ENCODE data around the gene ALKBH8.
"Not testable (repeated sequence)": the region's sequence is repeated elsewhere in the genome, so short reads cannot be mapped to it uniquely, and the experiment has no call there.

Gene ALKBH8

GRCh38 chr11:107593951-107594350, 28.4 kb upstream of the ALKBH8 start:
- DNase-seq (ENCODE audit: insufficient read length, low spot score) (no peak), FAIRE-seq (no peak)
- TF ChIP-seq POU2F2 (IDR thresholded peaks at IDR 0.05; ENCODE audit: low read depth, low read length): no peak
- TF ChIP-seq TAF1 (IDR thresholded peaks at IDR 0.05; ENCODE audit: low read depth, low read length): no peak
- no peak for TF ChIP-seq PAX5 (IDR thresholded peaks at IDR 0.05; ENCODE audit: insufficient read depth, low read length, severe bottlenecking)
- TF ChIP-seq POLR2A (IDR thresholded peaks at IDR 0.05; ENCODE audit: low read depth, low read length): no peak
- no peak for TF ChIP-seq SPI1 (IDR thresholded peaks at IDR 0.05; ENCODE audit: low read depth, low read length)
- TF ChIP-seq POLR2AphosphoS5 (IDR thresholded peaks at IDR 0.05; ENCODE audit: low read depth, low read length): no peak

GRCh38 chr11:107592813-107593212, 27.3 kb upstream of the ALKBH8 start:
- FAIRE-seq (no peak), DNase-seq (ENCODE audit: insufficient read length, low spot score) (no peak)
- TF ChIP-seq POU2F2 (IDR thresholded peaks at IDR 0.05; ENCODE audit: low read depth, low read length): no peak
- TF ChIP-seq TAF1 (IDR thresholded peaks at IDR 0.05; ENCODE audit: low read depth, low read length): no peak
- TF ChIP-seq POLR2AphosphoS5 (IDR thresholded peaks at IDR 0.05; ENCODE audit: low read depth, low read length): no peak
- no peak for TF ChIP-seq POLR2A (IDR thresholded peaks at IDR 0.05; ENCODE audit: low read depth, low read length)
- TF ChIP-seq SPI1 (IDR thresholded peaks at IDR 0.05; ENCODE audit: low read depth, low read length): no peak
- no peak for TF ChIP-seq PAX5 (IDR thresholded peaks at IDR 0.05; ENCODE audit: insufficient read depth, low read length, severe bottlenecking)

DNA sequence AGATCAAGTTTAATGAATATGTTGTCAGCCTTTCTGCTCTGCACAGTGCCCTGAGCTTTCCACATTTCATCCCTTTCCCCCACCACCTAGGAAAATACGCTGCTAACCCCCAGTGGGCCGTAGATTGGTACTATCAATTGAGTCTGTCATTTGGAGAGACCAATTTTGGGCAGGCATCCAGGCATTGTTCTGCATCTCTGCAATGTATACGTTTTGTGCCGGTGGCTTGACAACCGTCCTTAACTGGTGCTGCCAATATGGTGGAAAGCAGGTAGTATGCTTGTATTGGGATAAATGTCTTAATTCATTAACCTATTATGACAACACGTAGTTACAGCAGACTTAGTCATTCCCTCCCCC, 26.7 kb upstream of the ALKBH8 start:
- TF ChIP-seq TAF1 (IDR thresholded peaks at IDR 0.05; ENCODE audit: low read depth, low read length): no peak
- TF ChIP-seq POU2F2 (IDR thresholded peaks at IDR 0.05; ENCODE audit: low read depth, low read length): no peak
- no peak for TF ChIP-seq POLR2A (IDR thresholded peaks at IDR 0.05; ENCODE audit: low read depth, low read length)
- no peak for TF ChIP-seq PAX5 (IDR thresholded peaks at IDR 0.05; ENCODE audit: insufficient read depth, low read length, severe bottlenecking)
- no peak for TF ChIP-seq POLR2AphosphoS5 (IDR thresholded peaks at IDR 0.05; ENCODE audit: low read depth, low read length)
- TF ChIP-seq SPI1 (IDR thresholded peaks at IDR 0.05; ENCODE audit: low read depth, low read length): no peak
- FAIRE-seq (no peak), DNase-seq (ENCODE audit: insufficient read length, low spot score) (no peak)

GRCh38 chr11:107591378-107592230, 26.1 kb upstream of the ALKBH8 start:
- peak; percentile 30 for DNase-seq (ENCODE audit: insufficient read length, low spot score)
- peak; percentile 13 for FAIRE-seq

DNA sequence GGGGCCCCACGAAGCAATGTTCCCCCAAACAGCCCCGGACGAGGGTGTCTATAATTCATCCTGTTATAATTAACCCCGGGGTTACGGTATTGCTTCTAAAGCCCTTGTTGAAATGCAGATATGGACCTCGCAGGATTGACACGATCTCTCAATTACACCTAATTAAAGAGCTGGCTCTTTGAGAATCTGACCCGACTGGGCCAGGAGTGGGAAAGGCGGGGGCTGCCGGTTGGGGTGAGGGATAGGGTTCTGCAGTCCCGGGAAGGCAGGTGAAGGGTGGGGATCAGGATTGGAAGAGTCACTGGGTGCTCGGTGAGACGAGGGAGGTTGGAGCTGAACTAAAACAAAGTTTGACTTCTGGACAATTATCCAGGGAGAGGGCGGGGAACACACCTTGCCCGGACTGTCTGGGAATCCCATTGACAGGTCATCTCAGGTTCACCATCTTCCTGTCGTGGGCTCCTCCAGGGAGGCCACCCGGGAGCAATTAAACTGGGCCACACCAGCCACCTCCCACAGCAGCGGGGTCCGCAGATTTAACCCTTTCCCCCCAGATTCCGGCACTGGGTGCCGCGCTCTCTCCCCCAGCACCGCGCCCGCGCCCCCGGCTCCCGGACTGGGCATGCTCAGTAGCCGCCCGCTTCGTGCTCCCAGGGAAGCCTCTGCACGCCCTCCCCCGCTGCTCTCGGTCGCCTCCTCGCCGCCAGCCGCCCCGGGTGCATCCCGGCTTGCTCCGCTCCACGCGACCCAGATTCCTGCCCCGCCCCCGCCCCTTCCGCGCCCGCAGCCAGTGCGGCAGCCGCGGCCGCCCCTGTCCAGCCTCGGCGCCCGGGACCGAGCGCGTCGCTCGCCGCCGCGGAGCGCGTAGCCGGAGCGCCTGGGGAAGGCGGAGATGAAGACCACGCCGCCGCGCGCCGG, 25.2 kb upstream of the ALKBH8 start, which contains the start of gene ELMOD1:
Gene ELMOD1 (plus strand): TSS at position 688 of the 918 bp plus-strand sequence. CDS start 27,043 bp downstream, outside the sequence.
- no peak for TF ChIP-seq SPI1 (IDR thresholded peaks at IDR 0.05; ENCODE audit: low read depth, low read length)
- TF ChIP-seq POU2F2 (IDR thresholded peaks at IDR 0.05; ENCODE audit: low read depth, low read length): no peak
- TF ChIP-seq POLR2AphosphoS5 (IDR thresholded peaks at IDR 0.05; ENCODE audit: low read depth, low read length): no peak
- no peak for TF ChIP-seq POLR2A (IDR thresholded peaks at IDR 0.05; ENCODE audit: low read depth, low read length)
- no peak for TF ChIP-seq TAF1 (IDR thresholded peaks at IDR 0.05; ENCODE audit: low read depth, low read length)
- no peak for TF ChIP-seq PAX5 (IDR thresholded peaks at IDR 0.05; ENCODE audit: insufficient read depth, low read length, severe bottlenecking)
- FAIRE-seq (no peak), DNase-seq (ENCODE audit: insufficient read length, low spot score) (peak; percentile 42)

More at GRCh38 chr11:107591378-107592230, 26.1 kb upstream of the ALKBH8 start:
- TF ChIP-seq POLR2A (IDR thresholded peaks at IDR 0.05; ENCODE audit: low read depth, low read length) (no peak), POU2F2 (IDR thresholded peaks at IDR 0.05; ENCODE audit: low read depth, low read length) (no peak), TAF1 (IDR thresholded peaks at IDR 0.05; ENCODE audit: low read depth, low read length) (no peak), POLR2AphosphoS5 (IDR thresholded peaks at IDR 0.05; ENCODE audit: low read depth, low read length) (no peak), SPI1 (IDR thresholded peaks at IDR 0.05; ENCODE audit: low read depth, low read length) (no peak), PAX5 (IDR thresholded peaks at IDR 0.05; ENCODE audit: insufficient read depth, low read length, severe bottlenecking) (no peak)

DNA sequence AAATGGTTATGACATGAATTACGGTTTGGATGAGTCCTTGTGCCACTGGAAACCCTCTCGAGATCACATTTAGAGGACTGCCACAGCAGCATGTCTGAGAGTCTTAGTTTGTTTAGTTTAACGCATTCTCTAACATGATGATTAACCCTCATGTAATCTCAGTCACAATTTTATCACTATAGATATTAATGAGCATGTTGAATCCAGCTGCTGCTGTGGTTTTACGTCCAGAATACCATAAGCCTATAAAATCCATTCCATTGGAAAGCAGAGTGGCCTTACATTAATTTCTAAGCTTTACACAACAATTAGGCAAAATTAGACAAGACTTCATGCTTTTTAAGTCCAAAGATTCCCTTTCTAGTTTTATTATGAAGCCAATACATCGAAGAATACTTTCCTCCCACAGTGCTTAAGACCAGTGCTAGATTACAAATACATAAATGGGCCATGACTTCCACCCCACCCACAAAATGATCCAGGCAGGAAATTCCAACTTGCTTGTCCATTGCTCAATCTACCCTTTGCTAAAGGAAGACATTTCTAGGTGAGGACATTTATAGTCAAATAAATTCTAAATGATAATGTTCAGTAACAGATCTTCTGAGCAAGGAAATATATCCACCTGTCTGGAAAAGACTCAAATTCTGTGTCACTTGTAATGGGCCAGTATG, 21.9 kb upstream of the ALKBH8 start:
- no peak for DNase-seq (ENCODE audit: insufficient read length, low spot score)
- TF ChIP-seq POU2F2 (IDR thresholded peaks at IDR 0.05; ENCODE audit: low read depth, low read length) (no peak), PAX5 (IDR thresholded peaks at IDR 0.05; ENCODE audit: insufficient read depth, low read length, severe bottlenecking) (no peak), POLR2A (IDR thresholded peaks at IDR 0.05; ENCODE audit: low read depth, low read length) (no peak), SPI1 (IDR thresholded peaks at IDR 0.05; ENCODE audit: low read depth, low read length) (no peak), TAF1 (IDR thresholded peaks at IDR 0.05; ENCODE audit: low read depth, low read length) (no peak), POLR2AphosphoS5 (IDR thresholded peaks at IDR 0.05; ENCODE audit: low read depth, low read length) (no peak)
- FAIRE-seq: no peak

DNA sequence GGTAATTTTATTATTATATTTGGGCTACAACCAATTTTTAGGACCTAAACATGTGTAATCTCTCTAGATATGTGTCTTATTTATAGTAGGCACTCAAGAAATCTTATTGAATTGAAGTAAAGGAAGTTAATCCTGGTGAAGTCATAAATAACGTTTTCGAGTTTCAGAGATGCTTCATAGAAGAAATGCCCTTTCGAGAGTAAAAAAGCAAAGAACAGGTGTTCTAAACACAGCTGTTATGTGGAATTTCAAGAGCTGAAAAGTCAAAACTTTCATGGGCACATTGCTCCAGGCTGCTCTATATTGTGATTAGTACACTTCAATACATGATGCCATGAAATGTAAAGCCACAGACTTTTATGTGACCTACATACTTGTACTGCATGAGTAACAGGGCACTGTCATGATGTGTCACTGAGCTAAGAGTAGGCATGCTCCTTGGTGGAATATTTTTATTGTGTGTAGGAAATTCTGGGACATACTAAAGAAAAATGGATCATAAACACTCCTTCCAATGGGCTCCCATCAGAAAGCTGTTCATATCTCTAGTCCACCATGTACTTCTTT, 18.2 kb upstream of the ALKBH8 start:
- DNase-seq (ENCODE audit: insufficient read length, low spot score) (no peak), FAIRE-seq (no peak)
- TF ChIP-seq TAF1 (IDR thresholded peaks at IDR 0.05; ENCODE audit: low read depth, low read length) (no peak), POLR2AphosphoS5 (IDR thresholded peaks at IDR 0.05; ENCODE audit: low read depth, low read length) (no peak), PAX5 (IDR thresholded peaks at IDR 0.05; ENCODE audit: insufficient read depth, low read length, severe bottlenecking) (no peak), SPI1 (IDR thresholded peaks at IDR 0.05; ENCODE audit: low read depth, low read length) (no peak), POLR2A (IDR thresholded peaks at IDR 0.05; ENCODE audit: low read depth, low read length) (no peak), POU2F2 (IDR thresholded peaks at IDR 0.05; ENCODE audit: low read depth, low read length) (no peak)

- TF ChIP-seq POLR2AphosphoS5 (IDR thresholded peaks at IDR 0.05; ENCODE audit: low read depth, low read length) (no peak), POU2F2 (IDR thresholded peaks at IDR 0.05; ENCODE audit: low read depth, low read length) (no peak), PAX5 (IDR thresholded peaks at IDR 0.05; ENCODE audit: insufficient read depth, low read length, severe bottlenecking) (no peak), POLR2A (IDR thresholded peaks at IDR 0.05; ENCODE audit: low read depth, low read length) (no peak), SPI1 (IDR thresholded peaks at IDR 0.05; ENCODE audit: low read depth, low read length) (no peak), TAF1 (IDR thresholded peaks at IDR 0.05; ENCODE audit: low read depth, low read length) (no peak)
- FAIRE-seq (no peak), DNase-seq (ENCODE audit: insufficient read length, low spot score) (no peak)
Observed at GRCh38 chr11:107581147-107581546, 15.6 kb upstream of the ALKBH8 start.

- DNase-seq (ENCODE audit: insufficient read length, low spot score); FAIRE-seq: not testable (repeated sequence)
Observed at GRCh38 chr11:107579169-107579568, 13.6 kb upstream of the ALKBH8 start.

All from GM12891 (cell line).